SU-DHL-6 (cell line): Measurements from ENCODE around the gene GSTM4.

Experiments used
- CTCF ChIP-seq: fragments of 200-600 bp; sonication (generic); IDR thresholded peaks from one replicate; pipeline ENCODE4 v1.5.1; 2017; ENCODE audit warnings: antibody characterized with exemption, mild to moderate bottlenecking, low read length, moderate library complexity; ENCODE audit not compliant: insufficient read depth, poor library complexity, severe bottlenecking
- EZH2phosphoT487 ChIP-seq: fragments of 200-600 bp; sonication (generic), shearing (Covaris generic); conservative IDR thresholded peaks from 2 replicates; pipeline ENCODE4 v1.6.1; 2018; ENCODE audit warnings: mild to moderate bottlenecking, antibody characterized with exemption, low read length, moderate library complexity, mixed read lengths

GRCh38 chr1:109625601-109626560 is 30.0 kb upstream of the GSTM4 start:
- TF ChIP-seq CTCF (no peak), EZH2phosphoT487 (no peak)
